Measurements from ENCODE around the gene PPP4R4. TPM values are rescaled to one million over a fixed set of nuclear protein-coding genes. Genes with fewer than 3 reads are reported as not detected.

PPP4R4 gene
- total RNA-seq, 4 donors from 2014 or later: 0.13 TPM; not detected in 3

GRCh38 chr14:94291906-94292525, 117.9 kb downstream of the PPP4R4 start:
- Histone ChIP-seq H3K4me3 (no peak overlapping the region), H3K36me3 (no peaks in the 10 kb centered on the region), H3K27ac (no peak overlapping the region), H3K27me3 (no peaks in the 10 kb centered on the region), H3K9me3 (no peaks in the 10 kb centered on the region), H3K4me1 (no peaks in the 10 kb centered on the region)
- TF ChIP-seq CTCF (IDR thresholded peaks at IDR 0.05 in 4 of 5, conservative IDR thresholded peaks at IDR 0.05 in 1 of 5): no peak
- TF ChIP-seq POLR2A (IDR thresholded peaks at IDR 0.05): no peak
- DNase-seq (no peak), ATAC-seq (no peak)
- in situ Hi-C loops (cut with MboI; ENCODE audit: low sequenced_read_pairs in 4 of 4) (no loop called here), intact Hi-C loops (cut with DNase I; ENCODE audit: low total_unique reads) (no loop called here)

GRCh38 chr14:94292526-94292871, 118.4 kb downstream of the PPP4R4 start:
- intact Hi-C loops (cut with DNase I; ENCODE audit: low total_unique reads): no loop called here

GRCh38 chr14:94292872-94293577, 118.9 kb downstream of the PPP4R4 start, which contains the start of gene SERPINA10:
Gene SERPINA10 (minus strand): TSS chr14:94293268. CDS start chr14:94290593, 2,675 bp downstream.
- Histone ChIP-seq H3K27me3 (no peaks in the 10 kb centered on the region), H3K27ac (no peak within 1 kb of the TSS), H3K36me3 (no peaks in the 10 kb centered on the region), H3K9me3 (no peaks in the 10 kb centered on the region), H3K4me3 (no peak within 1 kb of the TSS), H3K4me1 (no peaks in the 10 kb centered on the region)
- intact Hi-C loops (cut with DNase I; ENCODE audit: low total_unique reads) (no loop called here), in situ Hi-C loops (cut with MboI; ENCODE audit: low sequenced_read_pairs in 4 of 4) (no loop called here)
- ATAC-seq (no peak), DNase-seq (no peak)
- TF ChIP-seq CTCF (IDR thresholded peaks at IDR 0.05 in 4 of 5, conservative IDR thresholded peaks at IDR 0.05 in 1 of 5) (no peak), POLR2A (IDR thresholded peaks at IDR 0.05) (no peak)

More at GRCh38 chr14:94292526-94292871, 118.4 kb downstream of the PPP4R4 start:
- ATAC-seq: no peak
- no peak for DNase-seq
- TF ChIP-seq CTCF (IDR thresholded peaks at IDR 0.05 in 4 of 5, conservative IDR thresholded peaks at IDR 0.05 in 1 of 5): no peak
- TF ChIP-seq POLR2A (IDR thresholded peaks at IDR 0.05): no peak
- no peaks in the 10 kb centered on the region for H3K36me3 ChIP-seq
- no peaks in the 10 kb centered on the region for H3K4me1 ChIP-seq
- no peaks in the 10 kb centered on the region for H3K9me3 ChIP-seq
- H3K27ac ChIP-seq: no peak overlapping the region
- no peaks in the 10 kb centered on the region for H3K27me3 ChIP-seq
- no peak overlapping the region for H3K4me3 ChIP-seq
- in situ Hi-C loops (cut with MboI; ENCODE audit: low sequenced_read_pairs in 4 of 4): no loop called here

- H3K27ac ChIP-seq: no peak overlapping the region
- H3K4me1 ChIP-seq: no peaks in the 10 kb centered on the region
- H3K36me3 ChIP-seq: no peaks in the 10 kb centered on the region
- no peaks in the 10 kb centered on the region for H3K27me3 ChIP-seq
- H3K9me3 ChIP-seq: no peaks in the 10 kb centered on the region
- TF ChIP-seq POLR2A (IDR thresholded peaks at IDR 0.05): no peak
- no peak for TF ChIP-seq CTCF (IDR thresholded peaks at IDR 0.05 in 4 of 5, conservative IDR thresholded peaks at IDR 0.05 in 1 of 5)
- in situ Hi-C loops (cut with MboI; ENCODE audit: low sequenced_read_pairs in 4 of 4) (no loop called here), intact Hi-C loops (cut with DNase I; ENCODE audit: low total_unique reads) (no loop called here)
- no peak overlapping the region for H3K4me3 ChIP-seq
- no peak for DNase-seq
- no peak for ATAC-seq
Measured at GRCh38 chr14:94293578-94293924, 119.4 kb downstream of the PPP4R4 start.
